ENCODE results near the gene TMEM131L. TPM values are rescaled to one million over a fixed set of nuclear protein-coding genes. Genes with fewer than 3 reads are reported as not detected.

Gene TMEM131L
- total RNA-seq, 1 donor from 2014 or later: 7.9 TPM

DNA sequence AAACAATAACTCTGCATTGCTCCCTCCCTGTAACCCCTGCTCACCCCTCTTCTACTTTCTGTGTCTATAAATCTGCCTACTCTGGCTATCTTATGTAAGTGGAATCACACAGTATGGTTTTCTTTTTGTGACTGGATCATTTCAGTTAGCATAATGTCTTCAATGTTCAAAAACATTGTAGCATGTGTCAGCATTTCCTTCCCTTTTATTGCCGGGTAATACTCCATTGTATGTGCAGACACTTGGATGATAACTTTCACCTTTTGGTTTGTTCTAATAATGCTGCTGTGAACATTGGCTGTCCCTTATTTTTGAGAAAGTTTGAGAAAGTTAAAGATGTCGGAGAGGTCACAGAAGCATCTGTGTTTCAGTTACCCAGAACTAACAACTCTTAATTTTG, 157.3 kb downstream of the TMEM131L start:
- Histone ChIP-seq H3K36me3 (ENCODE audit: control insufficient read depth, insufficient read depth, low read length) (peaks cover 12% of the 10 kb centered on the region), H3K27me3 (ENCODE audit: control insufficient read depth, insufficient read depth, low read length) (no peaks in the 10 kb centered on the region), H3K4me3 (ENCODE audit: low read depth, low read length) (no peak overlapping the region)
- FAIRE-seq: no peak
- TF ChIP-seq, protein P1, sequence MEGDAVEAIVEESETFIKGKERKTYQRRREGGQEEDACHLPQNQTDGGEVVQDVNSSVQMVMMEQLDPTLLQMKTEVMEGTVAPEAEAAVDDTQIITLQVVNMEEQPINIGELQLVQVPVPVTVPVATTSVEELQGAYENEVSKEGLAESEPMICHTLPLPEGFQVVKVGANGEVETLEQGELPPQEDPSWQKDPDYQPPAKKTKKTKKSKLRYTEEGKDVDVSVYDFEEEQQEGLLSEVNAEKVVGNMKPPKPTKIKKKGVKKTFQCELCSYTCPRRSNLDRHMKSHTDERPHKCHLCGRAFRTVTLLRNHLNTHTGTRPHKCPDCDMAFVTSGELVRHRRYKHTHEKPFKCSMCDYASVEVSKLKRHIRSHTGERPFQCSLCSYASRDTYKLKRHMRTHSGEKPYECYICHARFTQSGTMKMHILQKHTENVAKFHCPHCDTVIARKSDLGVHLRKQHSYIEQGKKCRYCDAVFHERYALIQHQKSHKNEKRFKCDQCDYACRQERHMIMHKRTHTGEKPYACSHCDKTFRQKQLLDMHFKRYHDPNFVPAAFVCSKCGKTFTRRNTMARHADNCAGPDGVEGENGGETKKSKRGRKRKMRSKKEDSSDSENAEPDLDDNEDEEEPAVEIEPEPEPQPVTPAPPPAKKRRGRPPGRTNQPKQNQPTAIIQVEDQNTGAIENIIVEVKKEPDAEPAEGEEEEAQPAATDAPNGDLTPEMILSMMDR (IDR thresholded peaks at IDR 0.05; ENCODE audit: insufficient read depth, low read length, severe bottlenecking): no peak
- no peak for DNase-seq (ENCODE audit: low read depth)

DNA sequence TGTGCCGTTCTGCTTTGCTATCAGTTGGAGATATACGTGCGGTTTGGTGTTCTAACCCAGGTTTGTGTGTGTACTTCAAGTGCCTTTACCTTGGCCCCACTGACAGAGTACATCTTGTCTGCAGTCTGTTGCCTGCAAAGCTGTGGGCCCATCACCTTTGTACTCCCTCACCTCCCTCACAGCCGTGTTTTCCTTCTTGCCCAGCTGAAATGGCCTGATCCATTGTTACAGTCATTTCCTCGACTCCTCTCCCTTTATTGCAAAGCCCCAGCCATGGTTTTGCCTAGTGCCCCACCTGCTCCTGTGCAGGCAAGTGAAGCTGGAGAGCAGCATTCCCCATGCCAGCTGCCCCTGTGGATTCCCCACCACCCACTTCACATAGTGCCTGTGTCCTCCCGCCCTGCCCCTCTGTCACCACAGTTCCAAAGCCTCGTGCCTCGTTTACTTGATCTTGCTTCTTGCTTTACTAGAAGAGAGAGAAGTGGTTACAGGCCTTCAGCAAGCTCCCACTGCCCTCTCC, 162.7 kb downstream of the TMEM131L start:
- TF ChIP-seq, protein P1 (IDR thresholded peaks at IDR 0.05; ENCODE audit: insufficient read depth, low read length, severe bottlenecking): no peak
- Histone ChIP-seq H3K36me3 (ENCODE audit: control insufficient read depth, insufficient read depth, low read length) (peaks cover 10% of the 10 kb centered on the region), H3K4me3 (ENCODE audit: low read depth, low read length) (no peak overlapping the region), H3K27me3 (ENCODE audit: control insufficient read depth, insufficient read depth, low read length) (no peaks in the 10 kb centered on the region)
- FAIRE-seq (no peak), DNase-seq (ENCODE audit: low read depth) (no peak)

DNA sequence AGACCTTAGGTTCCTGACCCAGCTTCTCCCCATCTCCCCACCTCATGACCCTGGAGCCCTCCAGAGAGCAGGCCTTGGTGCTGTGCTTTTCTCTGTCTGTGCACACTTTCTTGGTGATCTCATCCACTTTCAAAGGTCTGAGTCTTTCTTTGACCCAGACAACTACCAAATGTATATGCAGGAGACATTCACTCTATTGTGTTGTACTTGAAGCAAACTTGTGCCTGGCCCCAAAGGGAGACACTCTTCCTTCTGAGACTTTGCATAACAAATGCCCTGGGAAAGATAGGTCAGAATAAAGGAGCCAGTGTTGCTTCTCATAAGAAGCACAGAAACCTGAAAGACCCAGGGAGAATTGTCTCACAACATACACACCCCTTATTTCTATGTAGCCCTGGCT, 163.6 kb downstream of the TMEM131L start:
- DNase-seq (ENCODE audit: low read depth) (no peak), FAIRE-seq (no peak)
- no peak overlapping the region for H3K4me3 ChIP-seq (ENCODE audit: low read depth, low read length)
- no peaks in the 10 kb centered on the region for H3K27me3 ChIP-seq (ENCODE audit: control insufficient read depth, insufficient read depth, low read length)
- TF ChIP-seq, protein P1 (IDR thresholded peaks at IDR 0.05; ENCODE audit: insufficient read depth, low read length, severe bottlenecking): no peak
- peaks cover 8% of the 10 kb centered on the region for H3K36me3 ChIP-seq (ENCODE audit: control insufficient read depth, insufficient read depth, low read length)

DNA sequence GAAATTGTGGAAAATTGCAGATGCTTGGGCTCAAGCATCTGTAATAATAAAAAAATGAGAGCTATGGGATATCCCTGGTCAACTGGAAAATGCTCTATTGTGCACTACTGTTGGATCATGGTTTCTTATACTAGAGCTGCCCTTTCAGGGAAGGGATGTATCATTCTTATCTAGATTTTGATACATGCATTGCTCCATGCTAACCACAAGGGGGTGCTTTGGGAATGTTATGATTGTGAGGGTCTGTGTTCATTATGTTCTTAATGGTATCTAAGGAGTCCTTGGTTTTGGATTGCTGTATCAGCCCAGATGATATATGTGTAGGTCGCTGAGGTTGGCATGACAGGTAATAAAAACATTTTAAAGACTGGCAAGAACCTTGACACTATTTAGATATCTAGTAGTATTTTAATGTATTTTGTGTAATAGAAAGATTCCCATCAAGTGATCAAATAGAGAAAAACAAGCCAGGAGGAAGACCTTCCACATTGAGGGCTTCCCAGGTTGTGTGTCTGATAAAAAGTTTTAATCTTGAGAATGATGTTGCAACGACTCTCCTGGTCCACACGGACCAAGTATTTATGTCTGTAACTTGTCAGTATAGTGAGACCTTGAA, 168.7 kb downstream of the TMEM131L start:
- H3K27me3 ChIP-seq (ENCODE audit: control insufficient read depth, insufficient read depth, low read length): no peaks in the 10 kb centered on the region
- no peak overlapping the region for H3K4me3 ChIP-seq (ENCODE audit: low read depth, low read length)
- FAIRE-seq: no peak
- DNase-seq (ENCODE audit: low read depth): peak; percentile 34
- TF ChIP-seq, protein P1 (IDR thresholded peaks at IDR 0.05; ENCODE audit: insufficient read depth, low read length, severe bottlenecking): peak; percentile 68
- H3K36me3 ChIP-seq (ENCODE audit: control insufficient read depth, insufficient read depth, low read length): peaks cover 3% of the 10 kb centered on the region

DNA sequence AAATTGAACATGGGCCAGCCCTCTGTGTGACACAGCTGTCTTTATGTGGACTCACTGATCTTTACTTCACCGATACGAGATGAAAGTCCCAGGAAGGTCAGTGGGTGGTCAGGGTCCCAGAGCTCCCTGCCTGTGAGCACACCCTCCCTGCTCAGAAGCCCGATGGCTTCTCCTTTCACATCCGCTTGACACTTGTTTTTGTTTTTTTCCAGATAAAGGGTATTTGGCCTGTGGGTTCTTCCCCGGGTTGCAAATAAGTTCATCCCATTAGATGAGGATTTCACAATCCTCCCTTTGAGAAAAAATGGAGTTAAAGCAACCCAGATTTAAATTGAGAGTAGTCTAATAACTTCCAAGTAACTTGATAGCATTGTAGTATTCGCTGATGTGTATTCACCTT, 169.7 kb downstream of the TMEM131L start:
- Histone ChIP-seq H3K36me3 (ENCODE audit: control insufficient read depth, insufficient read depth, low read length) (peaks cover 3% of the 10 kb centered on the region), H3K4me3 (ENCODE audit: low read depth, low read length) (no peak overlapping the region), H3K27me3 (ENCODE audit: control insufficient read depth, insufficient read depth, low read length) (no peaks in the 10 kb centered on the region)
- TF ChIP-seq, protein P1 (IDR thresholded peaks at IDR 0.05; ENCODE audit: insufficient read depth, low read length, severe bottlenecking): no peak
- DNase-seq (ENCODE audit: low read depth) (no peak), FAIRE-seq (no peak)

DNA sequence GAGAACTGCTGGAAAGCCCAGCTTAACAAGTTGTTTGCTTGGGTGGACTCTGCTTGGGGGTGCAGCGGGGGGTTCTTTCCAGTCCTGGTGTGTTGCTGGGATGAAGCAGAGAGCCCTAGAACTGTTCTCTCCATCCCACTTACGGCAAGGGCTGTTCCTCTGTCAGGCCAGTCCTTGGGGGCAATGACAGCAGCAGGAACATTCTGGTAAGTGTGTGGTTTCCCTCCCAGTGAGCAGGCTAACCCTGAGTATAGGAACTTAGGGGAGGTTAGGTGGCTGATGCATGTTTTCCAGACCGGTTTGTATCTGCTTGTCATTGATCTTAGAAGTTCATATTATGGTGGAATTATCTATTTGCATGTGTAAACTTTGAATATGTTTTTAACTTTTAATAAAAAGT, 171.0 kb downstream of the TMEM131L start:
- no peak for FAIRE-seq
- TF ChIP-seq, protein P1 (IDR thresholded peaks at IDR 0.05; ENCODE audit: insufficient read depth, low read length, severe bottlenecking): no peak
- peaks cover 3% of the 10 kb centered on the region for H3K36me3 ChIP-seq (ENCODE audit: control insufficient read depth, insufficient read depth, low read length)

More for the DNA sequence above, 171.0 kb downstream of the TMEM131L start:
- DNase-seq (ENCODE audit: low read depth): no peak
- Histone ChIP-seq H3K27me3 (ENCODE audit: control insufficient read depth, insufficient read depth, low read length) (no peaks in the 10 kb centered on the region), H3K4me3 (ENCODE audit: low read depth, low read length) (no peak overlapping the region)

Measured in bronchial epithelial cell (primary cell).